ENCODE data around the gene RAB3IP.
A peak's percentile ranks its signal among the peaks of the same experiment; 100 is the strongest.

RAB3IP gene

GRCh38 chr12:69738351-69739286 is at the start of gene RAB3IP:
Gene RAB3IP (plus strand): TSS chr12:69738860. CDS start chr12:69755409, 16,549 bp downstream.
- peak; percentile 82 to 93 (median 90) for DNase-seq

- no peak for DNase-seq
These were observed 49.0 kb upstream of the RAB3IP start for GRCh38 chr12:69689638-69690037.

- DNase-seq = no peak
These were observed 44.5 kb upstream of the RAB3IP start for GRCh38 chr12:69694123-69694522.

GRCh38 chr12:69698054-69698453 is 40.6 kb upstream of the RAB3IP start:
- DNase-seq = no peak

GRCh38 chr12:69698769-69699540 is 39.7 kb upstream of the RAB3IP start, which contains the start of gene BEST3:
Gene BEST3 (minus strand): TSS chr12:69699303. CDS start chr12:69697798, 1,505 bp downstream.
- DNase-seq = no peak

GRCh38 chr12:69701826-69702225 is 36.8 kb upstream of the RAB3IP start:
- DNase-seq = no peak

GRCh38 chr12:69703146-69703642 is 35.5 kb upstream of the RAB3IP start:
- DNase-seq = no peak

GRCh38 chr12:69704357-69704756 is 34.3 kb upstream of the RAB3IP start:
- DNase-seq = no peak

- no peak for DNase-seq
These were observed 30.0 kb upstream of the RAB3IP start for GRCh38 chr12:69708649-69709048.

GRCh38 chr12:69712826-69713225 is 25.8 kb upstream of the RAB3IP start:
- no peak for DNase-seq

GRCh38 chr12:69714542-69714941 is 24.1 kb upstream of the RAB3IP start:
- no peak for DNase-seq

- no peak for DNase-seq
These were observed 19.0 kb upstream of the RAB3IP start for GRCh38 chr12:69719336-69720316.

- no peak for DNase-seq
These were observed 17.9 kb upstream of the RAB3IP start for GRCh38 chr12:69720750-69721149.

GRCh38 chr12:69726922-69727321 is 11.7 kb upstream of the RAB3IP start:
- DNase-seq = no peak

GRCh38 chr12:69732088-69732487 is 6.6 kb upstream of the RAB3IP start:
- no peak for DNase-seq

GRCh38 chr12:69733638-69734037 is 5.0 kb upstream of the RAB3IP start:
- no peak for DNase-seq

- DNase-seq = peak; percentile 64 to 75 (median 68)
These were observed 879 bp downstream of the RAB3IP start for GRCh38 chr12:69739287-69740191.

GRCh38 chr12:69744109-69744508 is 5.4 kb downstream of the RAB3IP start:
- DNase-seq = no peak

GRCh38 chr12:69751476-69751875 is 12.8 kb downstream of the RAB3IP start:
- DNase-seq = no peak

- DNase-seq = no peak
These were observed 16.6 kb downstream of the RAB3IP start for GRCh38 chr12:69755302-69755701.

All from stimulated activated naive CD4-positive, alpha-beta T cell (primary cell).